Trophoblast cell (in vitro differentiated cells and primary cell): ENCODE measurements around the gene NOP53.
A peak's percentile ranks its signal among the peaks of the same experiment; 100 is the strongest.

Experiments used
- DNase-seq, 2 donors: peaks; one replicate each; pipeline ENCODE4 v3.0.0-alpha.2; 2016
- H2AFZ ChIP-seq: 2 replicates; pipeline ENCODE4 v1.6.1; 2013; ENCODE audit warnings: low read length, moderate library complexity, mild to moderate bottlenecking; ENCODE audit not compliant: insufficient read depth, poor library complexity
- H2AK5ac ChIP-seq: 2 replicates; pipeline ENCODE4 v1.6.1; 2013; ENCODE audit warnings: mild to moderate bottlenecking, low read length
- H2BK120ac ChIP-seq: 2 replicates; pipeline ENCODE4 v1.6.1; 2013; ENCODE audit warnings: low read length, mild to moderate bottlenecking, moderate library complexity; ENCODE audit not compliant: insufficient read depth, poor library complexity
- H2BK12ac ChIP-seq: 2 replicates; pipeline ENCODE4 v1.6.1; 2013; ENCODE audit warnings: mild to moderate bottlenecking, low read length, moderate library complexity
- H2BK5ac ChIP-seq: 2 replicates; pipeline ENCODE4 v1.6.1; 2013; ENCODE audit warnings: low read length, low read depth, moderate library complexity, mild to moderate bottlenecking; ENCODE audit not compliant: poor library complexity
- H3K14ac ChIP-seq: 2 replicates; pipeline ENCODE4 v1.6.1; 2013; ENCODE audit warnings: mild to moderate bottlenecking, low read length
- H3K18ac ChIP-seq: 2 replicates; pipeline ENCODE4 v1.6.1; 2013; ENCODE audit warnings: mild to moderate bottlenecking, low read length
- H3K23ac ChIP-seq: 2 replicates; pipeline ENCODE4 v1.6.1; 2013; ENCODE audit warnings: low read length
- H3K27ac ChIP-seq: 2 replicates; pipeline ENCODE4 v1.5.1; 2013; ENCODE audit warnings: low read depth, mild to moderate bottlenecking, inconsistent platforms, low read length, moderate library complexity
- H3K27me3 ChIP-seq: 2 replicates; pipeline ENCODE4 v1.6.1; 2013; ENCODE audit warnings: inconsistent platforms, mild to moderate bottlenecking, low read length, moderate library complexity; ENCODE audit not compliant: insufficient read depth
- H3K36me3 ChIP-seq, 2 experiments: 1 replicate in 1 of 2; 2 replicates in 1 of 2; pipeline ENCODE4 v1.6.1; 2013; ENCODE audit warnings: low read length in 2 of 2, mild to moderate bottlenecking in 2 of 2, moderate library complexity in 1 of 2; ENCODE audit not compliant: insufficient read depth in 2 of 2, control insufficient read depth in 1 of 2
- H3K4ac ChIP-seq: 2 replicates; pipeline ENCODE4 v1.6.1; 2013; ENCODE audit warnings: low read depth, mild to moderate bottlenecking, low read length, moderate library complexity
- H3K4me1 ChIP-seq, 2 experiments: 1 replicate in 1 of 2; 2 replicates in 1 of 2; pipeline ENCODE4 v1.6.1; 2013; ENCODE audit warnings: low read length in 2 of 2, mild to moderate bottlenecking in 2 of 2, moderate library complexity in 1 of 2; ENCODE audit not compliant: insufficient read depth in 2 of 2, control insufficient read depth in 1 of 2
- H3K4me2 ChIP-seq: 2 replicates; pipeline ENCODE4 v1.6.1; 2013; ENCODE audit warnings: inconsistent platforms, mild to moderate bottlenecking, low read length, moderate library complexity
- H3K4me3 ChIP-seq: 2 replicates; pipeline ENCODE4 v1.5.1; 2013; ENCODE audit warnings: mild to moderate bottlenecking, low read depth, low read length, inconsistent platforms
- H3K79me1 ChIP-seq: one replicate; pipeline ENCODE4 v1.6.1; 2013; ENCODE audit warnings: low read length
- H3K79me2 ChIP-seq: 2 replicates; pipeline ENCODE4 v1.6.1; 2013; ENCODE audit warnings: low read length, mild to moderate bottlenecking; ENCODE audit not compliant: control insufficient read depth, insufficient read depth, poor library complexity
- H3K9ac ChIP-seq: 2 replicates; pipeline ENCODE4 v1.6.1; 2013; ENCODE audit warnings: mild to moderate bottlenecking, low read length
- H3K9me3 ChIP-seq: 2 replicates; pipeline ENCODE4 v1.6.1; 2013; ENCODE audit warnings: low read depth, mild to moderate bottlenecking, control low read depth, inconsistent platforms, low read length; ENCODE audit not compliant: insufficient read depth
- H4K12ac ChIP-seq: 2 replicates; pipeline ENCODE4 v1.6.1; 2013; ENCODE audit warnings: low read depth, mild to moderate bottlenecking, low read length, moderate library complexity
- H4K8ac ChIP-seq: 2 replicates; pipeline ENCODE4 v1.6.1; 2013; ENCODE audit warnings: low read depth, mild to moderate bottlenecking, low read length, moderate library complexity
- H4K91ac ChIP-seq: one replicate; pipeline ENCODE4 v1.6.1; 2013; ENCODE audit warnings: low read depth, mild to moderate bottlenecking, low read length, moderate library complexity
- WGBS: extraction: QIAGEN DNeasy Blood & Tissue Kit; methylation state at CpG from one replicate; pipeline ENCODE4 v1.1.7; 2013; ENCODE audit warnings: missing lambda C conversion rate; ENCODE audit not compliant: insufficient read length, insufficient coverage; ENCODE audit errors: extremely low coverage; 5-methylcytosine and 5-hydroxymethylcytosine counted together

The NOP53 gene

GRCh38 chr19:47756953-47757608 is 11.7 kb downstream of the NOP53 start:
- Histone ChIP-seq H2AFZ (no peak overlapping the region), H3K4me1 (no peaks in the 10 kb centered on the region)

DNA sequence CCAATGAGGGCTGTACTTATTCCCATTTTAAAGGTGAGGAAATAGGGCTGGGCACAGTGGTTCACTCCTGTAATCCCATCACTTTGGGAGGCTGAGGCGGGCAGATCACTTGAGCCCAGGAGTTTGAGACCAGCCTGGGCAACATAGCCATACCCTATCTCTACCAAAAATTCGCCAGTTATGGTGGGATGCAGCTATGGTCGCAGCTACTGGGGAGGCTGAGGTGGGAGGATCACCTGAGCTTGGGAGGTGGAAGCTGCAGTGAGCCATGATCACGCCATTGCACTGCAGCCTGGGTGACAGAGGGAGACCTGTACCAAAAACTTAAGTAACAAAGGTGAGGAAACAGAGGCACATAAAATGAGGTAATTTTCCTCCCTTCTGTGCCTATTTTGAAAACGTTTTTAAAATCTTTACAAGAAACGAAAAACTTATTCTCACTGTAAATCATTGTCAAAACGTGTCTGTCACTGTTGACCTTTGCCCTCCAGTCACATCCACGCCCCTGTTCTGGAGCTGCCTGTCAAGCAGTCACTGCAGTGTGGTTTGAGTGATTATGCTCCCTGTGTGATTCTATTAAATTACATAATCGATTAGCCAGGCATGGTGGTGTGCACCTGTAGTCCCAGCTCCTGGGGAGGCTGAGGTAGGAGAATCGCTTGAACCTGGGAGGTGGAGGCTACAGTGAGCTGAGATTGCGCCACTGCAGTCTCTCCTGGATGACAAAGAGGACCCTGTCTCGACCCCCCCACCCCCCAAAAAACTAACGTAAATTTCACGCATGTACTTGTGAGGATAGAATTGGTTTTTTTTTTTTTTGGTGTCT is 12.5 kb downstream of the NOP53 start:
- Histone ChIP-seq H3K36me3 (peaks cover 51 to 62% of the 10 kb centered on the region in 2 experiments), H2AFZ (no peak overlapping the region), H3K27me3 (no peaks in the 10 kb centered on the region), H3K4ac (no peak overlapping the region), H3K23ac (no peak overlapping the region), H4K12ac (no peak overlapping the region), H3K79me2 (no peaks in the 10 kb centered on the region), H3K4me1 (no peaks in the 10 kb centered on the region), H3K4me2 (no peak overlapping the region), H2BK12ac (no peak overlapping the region), H4K91ac (no peak overlapping the region), H3K18ac (no peak overlapping the region), H3K9me3 (peaks cover 4% of the 10 kb centered on the region), H3K79me1 (no peaks in the 10 kb centered on the region), H3K27ac (no peak overlapping the region), H4K8ac (no peak overlapping the region), H2BK5ac (no peak overlapping the region), H3K4me3 (no peak overlapping the region), H3K14ac (no peak overlapping the region), H3K9ac (no peak overlapping the region), H2BK120ac (no peak overlapping the region), H2AK5ac (no peak overlapping the region)
- no peak for DNase-seq
- no CpG with 5 or more reads among the region's 14 CpGs for WGBS

More at GRCh38 chr19:47756953-47757608, 11.7 kb downstream of the NOP53 start:
- H4K12ac ChIP-seq: peak overlapping the region; percentile 5
- H2BK12ac ChIP-seq: no peak overlapping the region
- no peak overlapping the region for H3K18ac ChIP-seq
- DNase-seq: no peak
- no peak overlapping the region for H4K91ac ChIP-seq
- no peak overlapping the region for H3K14ac ChIP-seq
- H3K9me3 ChIP-seq: peaks cover 4% of the 10 kb centered on the region
- H3K36me3 ChIP-seq: peaks cover 58 to 69% of the 10 kb centered on the region in 2 experiments
- no peaks in the 10 kb centered on the region for H3K79me2 ChIP-seq
- H3K4ac ChIP-seq: no peak overlapping the region
- H3K27ac ChIP-seq: no peak overlapping the region
- no peak overlapping the region for H3K23ac ChIP-seq
- no peaks in the 10 kb centered on the region for H3K79me1 ChIP-seq
- H2AK5ac ChIP-seq: no peak overlapping the region
- H3K9ac ChIP-seq: no peak overlapping the region
- no peak overlapping the region for H4K8ac ChIP-seq
- no peaks in the 10 kb centered on the region for H3K27me3 ChIP-seq
- no peak overlapping the region for H2BK120ac ChIP-seq
- H3K4me2 ChIP-seq: no peak overlapping the region
- H3K4me3 ChIP-seq: no peak overlapping the region
- no CpG with 5 or more reads among the region's 22 CpGs for WGBS
- H2BK5ac ChIP-seq: no peak overlapping the region

GRCh38 chr19:47758443-47758804 is 13.1 kb downstream of the NOP53 start:
- no CpG with 5 or more reads among the region's 5 CpGs for WGBS
- Histone ChIP-seq H3K9me3 (peaks cover 4% of the 10 kb centered on the region), H2BK12ac (no peak overlapping the region), H3K4me2 (no peak overlapping the region), H3K18ac (no peak overlapping the region), H3K27me3 (no peaks in the 10 kb centered on the region), H2AK5ac (no peak overlapping the region), H3K4me3 (no peak overlapping the region), H3K79me2 (no peaks in the 10 kb centered on the region), H3K79me1 (no peaks in the 10 kb centered on the region), H3K23ac (no peak overlapping the region), H4K12ac (no peak overlapping the region), H3K9ac (no peak overlapping the region), H3K36me3 (peaks cover 45 to 56% of the 10 kb centered on the region in 2 experiments), H3K4ac (no peak overlapping the region), H3K27ac (no peak overlapping the region), H2AFZ (no peak overlapping the region), H2BK120ac (no peak overlapping the region), H3K4me1 (no peaks in the 10 kb centered on the region), H3K14ac (no peak overlapping the region), H2BK5ac (no peak overlapping the region), H4K91ac (no peak overlapping the region), H4K8ac (no peak overlapping the region)
- DNase-seq: no peak

GRCh38 chr19:47760632-47760999 is 15.3 kb downstream of the NOP53 start:
- Histone ChIP-seq H3K79me2 (no peaks in the 10 kb centered on the region), H3K4me1 (no peaks in the 10 kb centered on the region), H3K27me3 (no peaks in the 10 kb centered on the region), H3K27ac (no peak overlapping the region), H3K9me3 (peaks cover 2% of the 10 kb centered on the region), H3K4ac (no peak overlapping the region), H3K18ac (no peak overlapping the region), H2BK120ac (no peak overlapping the region), H3K9ac (no peak overlapping the region), H4K91ac (no peak overlapping the region), H2AFZ (no peak overlapping the region), H4K8ac (no peak overlapping the region), H4K12ac (no peak overlapping the region), H3K79me1 (no peaks in the 10 kb centered on the region), H3K14ac (no peak overlapping the region), H3K4me2 (no peak overlapping the region), H2BK12ac (no peak overlapping the region), H3K23ac (no peak overlapping the region), H3K4me3 (no peak overlapping the region), H2AK5ac (no peak overlapping the region), H3K36me3 (peaks cover 23 to 35% of the 10 kb centered on the region in 2 experiments), H2BK5ac (no peak overlapping the region)
- no CpG with 5 or more reads among the region's 5 CpGs for WGBS
- DNase-seq: no peak
